COLO668 (cell line): ENCODE measurements around the gene NAGPA.

Experiments
- DNase-seq: peaks from one replicate; lab custom pipeline; 2025; ENCODE audit not compliant: unreplicated experiment; lab: John Stamatoyannopoulos, UW

The NAGPA gene

DNA sequence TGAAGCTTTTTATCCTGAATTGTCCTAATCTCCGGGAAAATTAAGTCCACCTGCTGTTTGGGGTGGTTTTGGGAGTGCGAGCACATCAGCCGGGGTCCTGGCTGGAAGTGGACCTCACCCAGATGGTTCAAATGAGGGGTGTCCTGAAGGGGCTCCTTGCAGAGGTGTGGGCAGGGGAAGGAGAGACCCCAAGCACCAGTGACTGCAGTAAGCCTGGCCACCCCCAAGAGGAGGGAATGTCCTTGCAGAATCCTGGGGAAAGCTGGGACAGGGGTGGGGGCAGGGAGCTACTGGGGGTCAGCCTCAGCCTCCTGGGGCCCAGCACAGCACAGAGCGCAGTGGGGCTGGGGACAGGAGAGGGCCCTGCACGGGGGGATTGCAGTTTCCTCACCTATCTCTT lies 29.4 kb downstream of the NAGPA start:
- DNase-seq = no peak

DNA sequence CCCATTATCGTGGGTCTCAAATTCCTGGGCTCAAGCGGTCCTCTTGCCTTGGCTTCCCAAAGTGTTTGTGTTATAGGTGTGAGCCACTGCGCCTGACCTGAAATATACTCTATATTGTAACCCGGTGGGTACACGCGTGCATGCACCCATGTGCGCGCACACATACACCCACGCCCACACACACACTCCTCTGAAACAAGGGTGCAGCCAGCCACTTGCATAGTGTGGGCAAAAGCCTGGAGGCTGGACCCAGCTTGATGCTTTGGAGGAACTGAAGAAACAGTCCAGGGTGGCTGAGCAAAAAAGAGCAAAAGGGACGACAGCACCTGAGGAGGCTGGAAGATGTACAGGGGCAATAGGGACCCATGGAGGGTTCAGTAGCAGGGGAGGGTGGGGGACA lies 29.9 kb downstream of the NAGPA start:
- DNase-seq = no peak

DNA sequence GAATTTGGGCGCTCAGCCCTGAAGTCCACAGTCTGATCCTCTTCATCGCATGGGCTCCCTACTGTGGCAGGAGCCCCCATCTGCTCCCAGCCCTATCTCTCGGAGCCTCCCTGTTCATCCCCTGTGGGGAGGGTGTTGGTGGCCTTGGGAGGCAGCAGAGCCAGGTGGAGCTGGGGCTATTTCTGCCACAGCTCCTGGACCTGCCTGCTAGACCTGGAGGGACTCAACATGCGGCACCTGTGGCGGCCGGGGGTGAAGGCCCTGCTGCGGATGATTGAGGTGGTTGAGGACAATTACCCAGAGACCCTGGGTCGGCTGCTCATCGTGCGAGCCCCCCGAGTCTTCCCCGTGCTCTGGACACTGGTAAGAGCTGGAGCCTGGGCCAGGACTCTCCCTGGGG lies 30.5 kb downstream of the NAGPA start:
- no peak for DNase-seq

DNA sequence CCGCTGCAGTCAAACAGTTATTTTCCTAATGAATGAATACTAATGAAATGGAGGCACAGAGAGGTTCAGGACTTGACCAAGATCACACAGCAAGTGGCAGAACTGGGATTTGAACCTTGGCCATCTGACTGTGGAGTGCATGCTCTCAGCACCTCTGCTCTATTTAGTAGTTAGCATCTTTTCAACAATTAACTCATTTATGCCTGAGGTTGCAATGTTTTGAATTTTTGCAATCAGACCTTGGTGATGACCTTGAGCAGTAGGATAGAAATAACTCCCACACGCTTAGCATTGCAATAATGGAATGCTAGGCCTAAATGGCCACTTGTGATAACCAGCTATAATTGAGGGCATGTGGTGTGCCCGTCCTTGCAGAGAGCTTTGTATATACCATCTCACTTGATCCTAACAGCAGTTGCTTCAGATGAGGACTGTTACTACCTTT lies 31.0 kb downstream of the NAGPA start:
- no peak for DNase-seq

DNA sequence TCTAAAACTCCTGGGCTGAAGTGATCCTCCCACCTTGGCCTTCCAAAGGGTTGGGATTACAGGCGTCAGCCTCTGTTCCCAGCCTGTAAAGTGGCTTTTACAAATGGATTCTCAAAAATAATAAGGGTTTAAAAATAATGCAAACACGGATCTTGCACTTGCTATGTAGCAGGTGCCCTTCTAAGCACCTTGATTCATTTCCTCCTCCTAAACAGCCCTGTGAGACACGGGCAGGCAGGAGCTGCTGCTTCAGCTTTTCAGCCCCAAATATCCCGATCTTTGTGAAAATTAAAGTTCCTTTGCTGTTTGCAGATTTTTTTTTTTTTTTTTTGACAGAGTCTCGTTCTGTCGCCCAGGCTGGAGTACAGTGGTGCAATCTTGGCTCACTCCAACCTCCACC lies 31.7 kb downstream of the NAGPA start:
- DNase-seq = no peak

DNA sequence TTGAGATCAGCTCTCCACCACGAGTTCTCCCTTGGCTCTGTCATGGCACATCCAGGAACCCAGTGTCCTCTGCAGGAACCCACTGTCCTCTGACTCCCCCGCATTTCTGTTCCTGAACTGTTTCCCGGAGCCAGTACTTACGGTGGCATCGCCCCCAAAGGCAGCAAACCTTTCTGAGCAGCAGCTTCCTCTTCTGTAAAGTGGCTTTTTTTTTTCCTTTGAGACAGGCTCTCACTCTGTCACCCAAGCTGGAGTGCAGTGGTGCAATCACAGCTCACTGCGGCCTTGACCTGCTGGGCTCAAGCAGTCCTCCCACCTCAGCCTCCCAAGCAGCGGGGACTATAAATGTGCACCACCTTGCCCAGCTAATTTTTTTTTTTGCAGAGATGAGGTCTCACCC lies 32.2 kb downstream of the NAGPA start:
- no peak for DNase-seq

DNA sequence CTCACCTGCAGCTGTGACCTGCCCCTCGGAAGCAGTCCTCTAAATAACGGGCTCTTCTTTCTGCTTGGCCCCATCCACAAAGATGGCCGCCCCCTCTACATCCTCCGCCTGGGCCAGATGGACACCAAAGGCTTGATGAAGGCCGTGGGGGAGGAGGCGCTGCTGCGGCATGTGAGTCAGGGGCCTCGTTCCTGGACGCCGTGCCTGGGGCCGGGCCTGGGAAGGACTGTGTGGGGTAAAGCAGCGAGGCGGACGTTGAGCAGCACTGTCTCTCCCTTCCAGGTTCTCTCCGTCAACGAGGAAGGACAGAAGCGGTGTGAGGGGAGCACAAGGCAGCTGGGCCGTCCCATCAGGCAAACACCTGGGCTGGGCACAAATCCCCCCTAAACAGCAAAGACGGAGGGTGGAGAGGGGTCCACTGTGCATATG lies 33.1 kb downstream of the NAGPA start:
- no peak for DNase-seq

DNA sequence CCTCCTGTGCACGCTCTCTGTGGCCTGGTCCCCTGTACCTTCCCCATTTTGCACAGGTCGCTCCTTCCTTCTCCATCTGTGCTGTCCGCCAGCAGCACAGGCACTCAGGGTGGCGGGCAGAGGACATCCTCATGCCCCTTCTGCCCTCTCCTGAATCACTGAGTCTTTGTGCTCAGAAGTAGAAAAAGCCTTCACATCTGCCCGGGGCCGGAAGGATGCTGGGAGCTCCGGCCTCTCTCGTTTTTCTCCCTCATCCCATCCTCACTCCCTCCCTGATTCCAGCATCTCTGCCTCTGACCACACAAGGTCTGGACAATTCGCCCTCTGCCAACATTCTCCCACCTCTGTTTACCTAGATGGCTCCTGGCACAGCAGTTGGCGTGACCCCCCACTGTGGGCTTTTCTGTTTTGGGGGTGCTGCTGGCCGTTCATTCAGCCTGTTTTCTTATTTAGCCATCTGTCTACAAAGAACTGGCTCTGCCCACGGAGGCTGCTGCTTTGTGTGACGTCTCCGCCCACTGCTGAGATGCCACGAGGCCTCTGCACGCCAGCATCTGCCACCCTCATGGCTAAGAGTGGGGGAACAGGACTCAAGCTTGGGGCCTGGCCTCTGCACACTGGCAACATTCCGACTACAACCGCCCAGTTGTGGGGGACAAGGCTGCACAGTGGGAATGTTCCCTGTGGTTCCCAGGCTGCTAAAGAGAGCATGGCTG lies 38.9 kb downstream of the NAGPA start:
- DNase-seq = no peak

DNA sequence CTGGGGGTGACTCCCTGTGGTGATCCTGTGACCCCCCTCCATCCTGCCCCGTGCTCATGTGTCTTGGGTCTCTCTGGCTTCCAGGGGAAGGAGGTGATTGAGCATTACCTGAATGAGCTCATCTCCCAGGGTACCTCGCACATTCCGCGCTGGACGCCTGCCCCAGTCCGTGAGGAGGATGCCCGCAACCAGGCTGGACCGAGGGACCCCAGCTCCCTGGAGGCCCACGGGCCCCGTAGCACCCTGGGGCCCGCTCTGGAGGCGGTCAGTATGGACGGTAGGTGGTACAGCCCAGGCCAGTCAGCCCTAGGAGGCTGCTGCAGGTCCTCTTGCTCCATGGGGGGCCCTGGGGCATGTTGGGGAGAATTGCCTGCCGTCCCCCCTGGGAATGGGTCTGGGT lies 42.0 kb downstream of the NAGPA start:
- no peak for DNase-seq

DNA sequence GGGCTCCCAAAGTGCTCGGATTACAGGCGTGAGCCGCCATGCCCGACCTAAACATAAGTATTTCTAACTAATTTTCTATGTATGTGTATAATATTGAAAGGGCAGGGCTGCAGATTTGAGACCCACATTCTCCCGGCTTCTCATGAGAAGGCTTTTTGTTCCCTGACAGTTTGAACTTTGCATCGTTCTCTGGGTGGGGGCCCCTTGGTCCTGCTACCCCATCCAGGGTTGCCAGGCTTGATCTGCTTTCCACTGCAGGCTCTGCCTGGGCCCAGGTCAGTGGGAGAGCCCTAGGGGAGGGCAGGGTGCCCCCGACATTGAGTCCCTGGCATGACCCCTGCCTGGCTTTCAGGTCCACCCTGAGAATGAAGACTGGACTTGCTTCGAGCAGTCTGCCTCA lies 43.3 kb downstream of the NAGPA start:
- DNase-seq = no peak

DNA sequence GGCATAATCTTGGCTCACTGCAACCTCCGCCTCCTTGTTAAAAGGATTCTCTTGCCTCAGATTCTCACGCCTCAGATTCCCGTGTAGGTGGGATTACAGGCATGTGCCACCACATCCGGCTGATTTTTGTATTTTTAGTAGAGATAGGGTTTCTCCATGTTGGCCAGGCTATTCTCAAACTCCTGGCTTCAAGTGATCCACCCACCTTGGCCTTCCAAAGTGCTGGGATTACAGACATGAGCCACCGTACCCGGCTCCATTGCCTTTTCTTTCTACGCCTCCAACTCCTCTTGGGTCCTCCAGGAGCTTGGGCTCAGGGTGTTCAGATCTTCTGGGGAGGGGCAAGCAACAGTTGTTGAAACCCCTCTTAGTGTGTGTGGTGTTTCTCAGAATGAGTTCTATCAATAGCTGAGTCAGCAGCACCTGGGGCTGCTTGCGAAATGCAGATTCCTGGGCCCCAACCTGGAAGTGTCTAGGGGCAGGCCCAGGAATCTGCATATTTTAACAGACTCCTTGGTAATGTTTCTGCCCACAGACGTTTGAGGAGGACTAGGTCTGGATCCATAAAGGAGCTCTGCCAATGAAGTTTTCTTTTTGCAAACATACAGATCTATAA lies 44.2 kb downstream of the NAGPA start:
- no peak for DNase-seq

DNA sequence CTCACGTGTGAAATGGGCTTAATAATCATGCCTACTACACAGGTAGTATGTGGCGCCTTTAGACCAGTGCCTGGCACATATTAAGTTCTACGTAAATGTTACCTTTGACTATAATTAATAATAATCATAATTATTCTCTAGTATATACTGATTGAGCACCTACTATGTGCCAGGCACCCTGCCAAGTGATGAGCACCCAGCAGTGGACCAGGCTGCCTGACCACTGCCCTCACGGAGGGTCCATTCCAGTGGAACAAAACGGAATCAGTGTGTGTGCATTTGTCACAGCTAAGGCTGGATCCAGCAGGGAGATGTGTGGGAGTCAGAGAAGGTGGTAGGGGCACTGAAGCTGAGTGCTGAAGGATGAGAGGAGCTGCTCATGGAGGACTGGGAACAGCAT lies 45.1 kb downstream of the NAGPA start:
- no peak for DNase-seq

DNA sequence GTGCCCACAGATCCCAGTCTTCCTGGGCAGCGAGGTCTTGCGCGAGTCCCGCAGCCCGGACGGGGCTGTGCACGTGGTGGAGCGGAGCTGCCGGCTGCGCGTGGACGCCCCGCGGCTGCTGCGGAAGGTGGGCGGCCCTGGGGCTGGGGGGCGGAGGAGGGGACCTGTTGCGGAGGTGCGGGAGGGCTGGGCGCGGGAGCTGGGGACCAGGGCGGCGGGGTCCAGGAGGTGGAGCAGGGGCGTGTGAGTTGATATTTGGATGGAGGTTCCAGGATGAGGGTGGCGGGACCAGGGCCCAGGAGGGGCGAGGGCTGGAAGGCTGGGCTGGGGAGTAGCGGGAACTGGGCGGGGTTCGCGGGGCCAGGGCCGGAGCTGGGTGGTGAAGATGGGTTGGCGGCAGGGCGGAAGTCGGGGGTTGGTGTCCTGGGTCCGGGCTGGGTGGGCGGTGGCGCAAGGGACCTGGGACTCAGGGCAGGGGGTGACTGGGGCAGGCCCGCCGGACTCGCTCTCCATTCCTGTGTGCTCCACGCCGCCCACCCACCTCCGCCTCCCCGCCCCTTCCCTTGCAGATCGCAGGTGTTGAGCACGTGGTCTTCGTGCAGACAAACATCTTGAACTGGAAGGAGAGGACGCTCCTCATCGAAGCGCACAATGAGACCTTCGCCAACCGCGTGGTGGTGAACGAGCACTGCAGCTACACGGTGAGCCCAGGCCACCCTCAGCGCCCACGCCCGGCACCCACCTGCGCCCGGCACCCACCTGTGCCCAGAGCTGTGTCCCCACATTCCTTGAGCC lies 46.0 kb downstream of the NAGPA start:
- no peak for DNase-seq

DNA sequence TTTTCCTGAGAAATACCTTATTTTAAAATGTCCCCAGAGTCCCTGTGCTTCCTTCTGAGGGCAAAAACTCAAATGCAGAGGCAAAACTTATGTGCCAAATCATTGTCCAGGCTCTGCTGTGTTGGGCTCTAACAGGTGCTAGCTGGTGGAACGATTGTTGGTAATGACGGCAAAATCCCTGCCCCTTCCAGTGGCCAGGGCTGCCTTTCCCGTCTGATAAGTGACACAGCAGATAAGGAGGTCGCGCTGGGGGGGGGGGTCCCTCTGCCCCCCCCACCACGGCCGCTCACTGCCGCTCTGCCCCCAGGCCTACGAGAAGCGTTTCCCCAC lies 46.5 kb downstream of the NAGPA start:
- no peak for DNase-seq

DNA sequence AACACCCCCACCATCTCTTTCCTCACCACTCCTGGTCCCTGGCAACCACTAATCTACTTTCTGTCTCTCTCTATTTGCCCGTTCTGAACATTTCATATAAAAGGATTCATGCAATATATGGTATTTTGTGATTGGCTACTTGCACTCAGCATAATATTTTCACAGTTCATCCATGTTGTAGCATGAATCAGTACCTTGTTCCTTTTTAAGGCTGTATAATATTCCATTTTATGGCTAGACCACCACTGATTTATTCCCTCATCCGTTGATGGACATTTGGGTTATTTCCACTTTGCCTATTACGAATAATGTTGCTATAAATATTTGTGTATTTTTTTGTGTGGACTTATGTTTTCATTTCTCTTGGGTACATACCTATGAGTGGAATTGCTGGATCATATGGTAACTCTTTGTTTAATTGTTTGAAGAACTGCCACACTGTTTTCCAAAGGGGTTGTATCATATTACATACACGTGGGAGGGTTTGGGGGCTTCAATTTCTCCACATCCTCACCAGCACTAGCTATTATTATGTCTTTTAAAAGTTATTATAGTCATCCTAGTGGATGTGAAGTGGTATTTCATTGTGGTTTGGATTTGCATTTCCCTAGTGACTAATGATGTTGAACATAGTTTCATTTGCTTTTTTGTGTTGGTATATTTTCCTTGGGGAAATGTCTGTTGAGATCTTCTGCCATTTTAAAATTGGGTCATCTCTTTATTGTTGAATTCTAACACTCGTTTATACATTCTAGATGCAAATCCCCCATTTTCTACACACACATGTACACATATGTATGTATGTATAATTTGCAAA lies 49.4 kb downstream of the NAGPA start:
- no peak for DNase-seq

DNA sequence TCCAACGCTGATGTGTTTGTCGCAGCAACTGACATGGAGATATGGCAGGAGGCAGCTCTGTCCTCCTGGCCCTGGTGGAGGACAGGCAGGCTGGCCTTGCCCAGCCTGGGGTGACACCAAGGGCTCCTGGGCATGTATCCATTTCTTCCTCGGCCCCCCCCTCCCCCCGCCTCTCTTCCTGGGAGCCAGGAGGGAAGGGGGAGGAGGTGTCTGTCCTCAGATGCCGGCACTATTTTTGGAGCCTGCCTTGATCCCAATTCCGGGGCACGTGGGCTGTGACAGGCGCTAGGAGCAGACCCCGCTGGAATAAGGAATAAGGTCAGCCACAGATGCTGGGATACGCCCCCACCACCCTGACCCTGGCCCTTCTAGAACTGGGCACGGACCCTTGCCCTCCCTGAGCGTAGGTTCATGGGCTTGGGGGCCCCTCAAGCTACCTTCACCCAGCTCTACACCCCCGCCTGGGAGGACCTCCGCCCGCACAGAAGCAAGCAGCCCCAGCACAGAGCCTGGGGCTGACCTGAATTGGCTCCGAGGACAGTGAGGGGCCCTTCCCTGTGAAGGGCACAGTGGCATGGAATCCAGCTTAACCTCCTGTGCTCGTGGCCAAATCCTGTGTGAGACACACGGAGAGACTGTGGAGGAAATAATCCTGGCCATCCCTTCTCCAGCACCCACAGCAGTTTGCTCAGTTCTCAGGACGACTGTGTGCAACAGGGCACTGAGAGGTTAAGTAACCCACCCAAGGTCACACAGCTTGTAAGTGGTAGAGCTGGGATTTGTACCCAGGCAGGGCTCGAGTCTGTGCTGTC lies 51.5 kb downstream of the NAGPA start:
- no peak for DNase-seq

DNA sequence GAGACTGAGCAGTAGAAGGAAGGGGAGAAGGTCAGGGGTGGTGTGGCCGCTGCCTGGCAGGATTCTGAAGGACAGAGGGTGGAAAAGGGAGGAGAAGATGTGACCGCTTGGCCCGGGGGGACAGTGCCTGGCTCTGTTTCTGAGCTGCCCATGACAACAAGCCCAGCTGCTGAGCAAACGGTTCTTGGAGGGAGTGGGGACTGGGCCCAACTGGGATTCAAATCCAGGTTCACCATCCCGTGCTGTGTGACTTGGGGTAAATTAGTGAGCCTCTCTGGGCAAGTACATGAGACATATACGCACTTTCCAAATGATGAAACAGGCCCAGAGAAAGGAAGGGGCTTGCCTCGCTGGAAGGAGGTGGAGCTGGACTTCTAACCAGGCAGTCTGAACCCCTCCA lies 52.3 kb downstream of the NAGPA start:
- DNase-seq = no peak

DNA sequence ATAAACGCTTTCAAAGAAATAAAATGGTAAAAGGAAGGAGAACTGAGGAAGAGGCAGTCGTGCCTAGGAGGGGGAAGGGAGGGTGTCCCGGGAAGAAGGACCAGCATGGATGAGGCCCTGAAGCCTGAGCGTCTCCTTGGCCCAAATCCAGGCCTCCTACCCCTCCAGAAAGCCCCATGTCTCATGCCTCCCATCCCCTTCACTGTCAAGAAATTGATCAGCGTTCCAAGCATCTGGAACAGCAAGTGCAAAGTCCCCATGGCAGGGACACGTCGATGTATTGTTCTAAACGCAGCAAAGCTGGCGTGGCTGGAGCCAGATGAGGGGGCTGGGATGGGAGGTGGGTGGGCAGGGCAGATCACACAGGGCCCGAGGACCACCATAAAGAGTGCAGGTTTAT lies 53.0 kb downstream of the NAGPA start:
- no peak for DNase-seq

DNA sequence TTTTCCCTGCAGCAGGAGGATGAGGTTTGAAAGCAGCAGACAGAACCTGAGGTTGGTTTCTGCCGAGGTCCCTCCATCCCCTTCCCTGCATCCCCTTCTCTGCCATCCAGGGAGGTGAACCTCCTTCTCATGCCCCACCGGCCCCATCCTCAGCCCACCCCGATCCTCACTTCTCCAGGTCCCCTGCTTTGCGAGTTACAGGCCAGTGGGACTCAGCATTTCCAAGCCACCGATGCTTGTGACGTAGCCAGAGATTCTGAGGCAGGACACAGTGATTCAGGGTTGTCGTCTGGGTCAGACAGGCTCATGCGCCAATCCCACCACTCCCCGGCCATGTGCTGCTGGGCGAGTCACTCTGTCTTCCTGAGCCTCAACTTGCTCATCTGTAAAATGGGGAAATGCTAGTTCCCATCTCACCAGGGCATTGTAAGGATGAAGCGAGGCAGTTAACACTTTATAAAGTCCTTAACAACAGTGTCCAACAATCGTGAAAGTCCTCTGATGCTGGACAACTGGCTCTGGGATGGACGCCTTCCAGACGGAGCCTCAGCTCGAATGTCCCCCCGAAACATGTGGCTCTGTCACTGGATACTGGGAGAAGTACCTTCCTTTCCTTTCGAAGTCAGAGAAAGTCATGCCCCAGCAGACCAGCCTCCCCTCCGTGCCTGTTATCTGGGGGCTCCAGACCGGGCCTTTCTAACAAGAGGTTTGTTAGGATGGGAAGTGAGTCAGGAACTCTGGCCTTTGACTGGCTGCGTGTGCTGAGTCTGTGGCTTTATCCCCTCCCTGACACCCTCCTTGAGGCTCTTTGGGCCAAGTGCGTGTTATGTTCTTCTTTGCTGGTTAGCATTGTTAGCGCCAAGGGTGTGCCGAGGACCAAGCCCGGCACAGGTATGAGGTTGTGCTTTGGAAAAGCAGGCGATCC lies 53.7 kb downstream of the NAGPA start:
- DNase-seq = no peak

DNA sequence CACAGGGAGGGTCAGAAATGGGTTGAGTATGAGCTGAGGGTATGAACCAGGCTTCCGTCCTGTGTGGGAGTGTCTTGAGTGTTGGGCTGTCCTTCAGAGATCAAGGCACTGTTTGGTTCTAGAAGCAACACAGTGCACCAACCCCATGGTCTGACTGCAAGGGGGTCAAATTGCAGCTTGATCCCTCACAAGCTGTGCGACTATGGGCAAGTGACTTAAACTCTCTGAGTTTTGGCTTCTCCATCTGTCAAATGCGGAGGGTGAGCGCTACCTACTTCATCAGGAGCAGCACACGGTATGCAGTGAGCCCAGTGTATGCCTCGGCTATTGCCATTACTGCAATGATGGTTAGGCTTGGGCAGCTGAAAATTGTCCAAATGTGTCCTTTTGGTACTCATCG lies 54.6 kb downstream of the NAGPA start:
- no peak for DNase-seq
